GM12801 (cell line): ENCODE data around the gene LETM1.

Experiments used
- CTCF ChIP-seq: IDR thresholded peaks from one replicate; pipeline ENCODE4 v1.5.1; 2011; ENCODE audit warnings: control low read depth; ENCODE audit not compliant: insufficient read length; ENCODE audit errors: extremely low read depth

LETM1 gene

GRCh38 chr4:1821679-1822567, 34.0 kb downstream of the LETM1 start:
- TF ChIP-seq CTCF: no peak

GRCh38 chr4:1819816-1820215, 36.1 kb downstream of the LETM1 start:
- no peak for TF ChIP-seq CTCF

- TF ChIP-seq CTCF: no peak
Observed at GRCh38 chr4:1819284-1819683, 36.7 kb downstream of the LETM1 start.

GRCh38 chr4:1815997-1816860, 39.7 kb downstream of the LETM1 start:
- no peak for TF ChIP-seq CTCF

- no peak for TF ChIP-seq CTCF
Observed at GRCh38 chr4:1815096-1815996, 40.6 kb downstream of the LETM1 start.

GRCh38 chr4:1814453-1814852, 41.5 kb downstream of the LETM1 start:
- TF ChIP-seq CTCF: no peak
